ENCODE data around the gene DHX30.
"Not testable (repeated sequence)": the region's sequence is repeated elsewhere in the genome, so short reads cannot be mapped to it uniquely, and the experiment has no call there.

DHX30 gene

GRCh38 chr3:47804577-47804976 lies 1.6 kb downstream of the DHX30 start:
- no peak for DNase-seq

GRCh38 chr3:47813551-47814177 lies 10.7 kb downstream of the DHX30 start:
- no peak for DNase-seq

- DNase-seq: no peak
Observed at GRCh38 chr3:47817609-47818008, 14.7 kb downstream of the DHX30 start.

- peak; percentile 62 to 92 for DNase-seq
Observed at GRCh38 chr3:47824541-47825473, 21.9 kb downstream of the DHX30 start.

- no peak for DNase-seq
Observed at GRCh38 chr3:47825590-47825989, 22.7 kb downstream of the DHX30 start.

GRCh38 chr3:47829482-47829881 lies 26.5 kb downstream of the DHX30 start:
- not testable (repeated sequence) for DNase-seq

GRCh38 chr3:47836986-47837385 lies 34.0 kb downstream of the DHX30 start:
- DNase-seq: no peak

GRCh38 chr3:47838503-47838902 lies 35.6 kb downstream of the DHX30 start:
- DNase-seq: no peak

- no peak for DNase-seq
Observed at GRCh38 chr3:47841786-47842349, 38.9 kb downstream of the DHX30 start.

GRCh38 chr3:47846186-47846879 lies 43.4 kb downstream of the DHX30 start:
- DNase-seq: no peak

GRCh38 chr3:47846880-47847248 lies 43.9 kb downstream of the DHX30 start:
- no peak for DNase-seq

- DNase-seq: no peak
Observed at GRCh38 chr3:47847260-47847659, 44.3 kb downstream of the DHX30 start.

- no peak for DNase-seq
Observed at GRCh38 chr3:47847801-47848518, 45.0 kb downstream of the DHX30 start.

- no peak for DNase-seq
Observed at GRCh38 chr3:47848599-47849117, 45.7 kb downstream of the DHX30 start.

- DNase-seq: no peak
Observed at GRCh38 chr3:47849186-47849698, 46.3 kb downstream of the DHX30 start.

GRCh38 chr3:47849699-47850563 lies 47.0 kb downstream of the DHX30 start:
- peak in 1 of 2 experiments; percentile 18 for DNase-seq

GRCh38 chr3:47850564-47851410 lies 47.8 kb downstream of the DHX30 start:
- DNase-seq: no peak

- no peak for DNase-seq
Observed at GRCh38 chr3:47851888-47852603, 49.1 kb downstream of the DHX30 start.
